ENCODE results near the gene TMTC3. TPM values are rescaled to one million over a fixed set of nuclear protein-coding genes. Genes with fewer than 3 reads are reported as not detected.
A peak's percentile ranks its signal among the peaks of the same experiment; 100 is the strongest.

Gene TMTC3
- total and polyA plus RNA-seq, 2 of the 8 experiments (the other 6 are each of a cell fraction or from before 2014, with no cell fraction given), result 7.0 to 45.1 TPM

DNA sequence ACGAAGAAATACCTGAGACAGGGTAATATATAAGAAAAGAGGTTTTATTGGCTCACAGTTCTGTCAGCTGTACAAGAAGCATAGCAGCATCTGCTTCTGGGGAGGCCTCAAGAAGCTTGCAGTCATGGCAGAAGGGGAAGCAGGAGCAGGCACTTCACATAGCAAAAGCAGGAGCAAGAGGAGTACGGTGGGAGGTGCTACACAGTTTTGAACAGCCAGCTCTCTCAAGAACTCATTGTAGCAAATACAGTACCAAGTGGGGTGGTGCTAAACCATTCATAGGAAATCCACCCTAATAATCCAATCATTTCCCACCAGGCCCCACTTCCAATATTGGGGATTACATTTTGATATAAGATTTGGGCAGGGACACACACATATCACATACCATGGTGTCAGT is 8.0 kb downstream of the TMTC3 start:
- POLR2A ChIA-PET (ENCODE audit: partially characterized antibody), result no interaction called here
- H3K4me1 ChIP-seq (replicated peaks in 1 of 4; ENCODE audit: control insufficient read depth in 3 of 4, insufficient read depth in 4 of 4, low read length in 3 of 4), result peaks cover 0 to 9% (median 5%) of the 10 kb centered on the region in 4 experiments; a peak in 3 of 7 replicates

More for the DNA sequence above, 8.0 kb downstream of the TMTC3 start:
- Histone ChIP-seq H3K4me3 (ENCODE audit: extremely low read depth in 1 of 4, insufficient read depth in 2 of 4, low read depth in 3 of 4, low read length in 4 of 4) (no peak overlapping the region), H3K4ac (replicated peaks; ENCODE audit: insufficient read length, low read depth, low read length) (no peak overlapping the region), H3K18ac (ENCODE audit: extremely low read depth, low read length) (no peak overlapping the region), H4K5ac (ENCODE audit: insufficient read length, low read depth, low read length) (no peak overlapping the region), H3K56ac (replicated peaks; ENCODE audit: insufficient read length, low read depth, low read length) (no peak overlapping the region), H4K20me1 (replicated peaks in 1 of 2; ENCODE audit: control insufficient read depth in 1 of 2, insufficient read depth in 2 of 2, low read length in 2 of 2) (no peaks in the 10 kb centered on the region), H4K91ac (replicated peaks; ENCODE audit: insufficient read length, low read length) (no peak overlapping the region), H3K4me2 (ENCODE audit: insufficient read depth in 1 of 2, low read depth in 2 of 2, low read length in 2 of 2) (no peak overlapping the region), H2BK15ac (ENCODE audit: low read length) (no peak overlapping the region), H3K14ac (ENCODE audit: insufficient read length) (no peak overlapping the region), H2BK20ac (ENCODE audit: low read length) (no peak overlapping the region), H2AK5ac (ENCODE audit: low read depth, low read length) (no peak overlapping the region), H2BK120ac (replicated peaks; ENCODE audit: low read depth, low read length) (no peak overlapping the region), H3K23ac (ENCODE audit: insufficient read length) (no peak overlapping the region), H3K27me3 (replicated peaks in 1 of 4; ENCODE audit: control insufficient read depth in 3 of 4, extremely low read depth in 1 of 4, insufficient read depth in 3 of 4, low read length in 3 of 4) (no peaks in the 10 kb centered on the region), H3K23me2 (ENCODE audit: low read depth, low read length) (no peaks in the 10 kb centered on the region), H3K27ac (ENCODE audit: low read depth, low read length) (no peak overlapping the region), H2BK12ac (ENCODE audit: low read depth, low read length) (no peak overlapping the region), H2AFZ (ENCODE audit: low read length) (no peak overlapping the region), H3K79me2 (ENCODE audit: control insufficient read depth in 1 of 2, insufficient read depth in 2 of 2, low read length in 2 of 2) (peaks cover 0 to 56% of the 10 kb centered on the region in 2 experiments; a peak in 2 of 4 replicates), H3K9me3 (ENCODE audit: insufficient read depth in 2 of 2, low read depth in 1 of 2, low read length in 1 of 2) (no peaks in the 10 kb centered on the region), H3K9ac (replicated peaks in 1 of 4; ENCODE audit: extremely low read depth in 1 of 4, low read depth in 3 of 4, low read length in 3 of 4) (no peak overlapping the region), H3K79me1 (ENCODE audit: low read depth, low read length) (no peaks in the 10 kb centered on the region), H4K8ac (ENCODE audit: extremely low read depth, insufficient read depth, low read length) (no peak overlapping the region), H3K36me3 (ENCODE audit: control insufficient read depth in 2 of 4, insufficient read depth in 4 of 4, low read length in 3 of 4) (peaks cover 0 to 7% (median 0%) of the 10 kb centered on the region in 4 experiments; a peak in 1 of 8 replicates), H2BK5ac (ENCODE audit: low read depth, low read length) (no peak overlapping the region)
- 86% methylated on average over 2 of the region's 2 CpGs; no CpG with 5 or more reads in 1 of the 2 experiments for WGBS, 2 experiments (ENCODE audit: extremely low coverage in 1 of 2, insufficient coverage in 1 of 2, insufficient read length in 1 of 2, insufficient replicate concordance in 2 of 2, low coverage in 1 of 2, low lambda C conversion rate in 2 of 2, missing lambda C conversion rate in 1 of 2)
- no peak for DNase-seq (ENCODE audit: low read depth in 1 of 2, low spot score in 2 of 2)
- CTCF ChIA-PET (ENCODE audit: partially characterized antibody), result interaction anchor here (0.5 kb wide), 1 partner anchor 210 kb away, joined by 4 read pairs; no protein-coding TSS in a partner anchor
- no peak for FAIRE-seq
- no peak for TF ChIP-seq SIRT6 (IDR thresholded peaks at IDR 0.05; ENCODE audit: low read length)
- TF ChIP-seq EP300 (IDR thresholded peaks at IDR 0.05; ENCODE audit: borderline replicate concordance in 1 of 2, low read depth in 2 of 2, low read length in 2 of 2), result peak in 1 of 2 experiments; percentile 68; a peak in 1 of 3 replicates
- TF ChIP-seq BRCA1 (IDR thresholded peaks at IDR 0.05; ENCODE audit: low read depth, low read length), result no peak

All from H1 (cell line).